ENCODE data around the gene DDX39A.
"Not testable (repeated sequence)": the region's sequence is repeated elsewhere in the genome, so short reads cannot be mapped to it uniquely, and the experiment has no call there.

The DDX39A gene

DNA sequence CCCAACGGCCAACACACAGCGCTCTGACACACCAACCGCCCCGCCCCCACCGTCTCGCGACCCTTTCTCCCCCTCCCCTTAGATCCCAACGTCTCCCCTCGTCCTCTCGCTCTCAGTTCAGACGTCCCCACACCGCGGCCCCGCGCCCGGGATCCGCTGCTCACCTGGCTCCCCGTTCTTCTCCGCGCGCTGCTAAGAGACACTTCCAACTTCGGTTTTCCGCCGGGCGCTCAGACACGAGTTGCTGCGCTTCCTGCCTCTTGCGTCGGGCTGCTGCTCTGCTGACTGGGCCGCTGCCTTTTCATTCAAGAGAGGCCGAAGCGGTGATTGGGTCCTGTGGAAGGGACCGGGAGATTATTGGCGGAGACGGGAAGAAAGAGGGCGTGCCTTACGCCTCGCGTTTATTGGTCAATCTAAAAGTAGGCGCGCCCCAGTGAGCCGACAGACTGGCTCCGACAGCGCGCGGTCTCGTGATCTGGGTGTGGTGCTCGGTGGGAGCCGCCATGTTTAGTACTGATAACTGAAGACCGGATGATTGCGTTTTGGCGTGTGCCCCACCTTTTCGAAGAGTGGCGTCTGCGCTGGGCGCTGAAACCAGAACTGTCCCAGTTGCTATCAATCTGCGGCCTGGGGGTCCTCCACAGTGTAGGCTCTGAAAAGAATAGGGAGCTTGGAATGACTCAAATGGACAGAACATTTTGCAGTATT is at the start of gene DDX39A:
TSS of gene DDX39A (minus strand) at position 236 of the 708 bp plus-strand sequence. CDS start 6,121 bp downstream, outside the sequence.
- DNase-seq = peak; percentile 98

DNA sequence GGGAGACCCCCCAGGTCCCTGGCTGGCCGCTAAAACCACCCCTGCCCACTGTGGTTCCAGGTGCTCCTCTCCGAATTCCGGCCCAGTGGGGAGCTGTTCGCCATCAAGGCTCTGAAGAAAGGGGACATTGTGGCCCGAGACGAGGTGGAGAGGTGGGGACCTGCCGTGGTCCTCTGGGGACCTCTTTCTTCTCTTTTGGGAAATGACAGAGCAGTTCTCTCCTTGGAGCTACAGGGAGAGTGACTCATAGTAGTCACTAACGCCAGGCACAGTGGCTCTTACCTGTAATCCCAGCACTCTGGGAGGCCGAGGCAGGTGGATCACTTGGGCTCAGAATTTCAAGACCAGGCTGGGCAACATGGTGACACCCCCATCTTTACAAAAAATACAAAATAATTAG is 48.7 kb upstream of the DDX39A start:
- DNase-seq = no peak

DNA sequence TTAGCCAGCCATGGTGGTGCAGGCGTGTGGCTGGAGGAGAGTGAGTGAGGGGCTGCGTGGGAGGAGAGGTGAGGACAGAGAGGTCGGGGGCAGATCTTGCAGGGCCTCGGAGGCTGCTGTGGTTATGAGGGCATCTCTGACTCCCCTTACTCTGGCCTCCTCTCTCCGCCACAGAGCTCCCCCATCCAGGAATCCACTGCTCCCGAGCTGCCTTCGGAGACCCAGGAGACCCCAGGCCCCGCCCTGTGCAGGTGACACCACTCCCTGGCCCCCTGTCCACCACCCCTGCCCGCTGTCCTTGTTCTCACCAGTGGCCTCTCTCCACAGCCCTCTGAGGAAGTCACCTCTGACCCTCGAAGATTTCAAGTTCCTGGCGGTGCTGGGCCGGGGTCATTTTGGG is 48.2 kb upstream of the DDX39A start:
- DNase-seq = no peak

DNA sequence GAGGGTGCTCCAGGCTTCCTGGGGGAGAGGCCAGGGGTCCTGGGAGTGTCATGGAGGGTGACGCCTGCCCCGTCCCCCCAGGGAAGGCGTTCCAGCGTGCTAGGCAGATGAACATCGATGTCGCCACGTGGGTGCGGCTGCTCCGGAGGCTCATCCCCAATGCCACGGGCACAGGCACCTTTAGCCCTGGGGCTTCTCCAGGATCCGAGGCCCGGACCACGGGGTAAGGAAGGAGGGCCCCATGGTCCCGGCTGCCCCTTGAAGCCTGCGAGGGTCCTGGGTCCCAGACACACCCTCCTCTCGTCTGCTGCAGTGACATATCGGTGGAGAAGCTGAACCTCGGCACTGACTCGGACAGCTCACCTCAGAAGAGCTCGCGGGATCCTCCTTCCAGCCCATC is 44.6 kb upstream of the DDX39A start:
- no peak for DNase-seq

DNA sequence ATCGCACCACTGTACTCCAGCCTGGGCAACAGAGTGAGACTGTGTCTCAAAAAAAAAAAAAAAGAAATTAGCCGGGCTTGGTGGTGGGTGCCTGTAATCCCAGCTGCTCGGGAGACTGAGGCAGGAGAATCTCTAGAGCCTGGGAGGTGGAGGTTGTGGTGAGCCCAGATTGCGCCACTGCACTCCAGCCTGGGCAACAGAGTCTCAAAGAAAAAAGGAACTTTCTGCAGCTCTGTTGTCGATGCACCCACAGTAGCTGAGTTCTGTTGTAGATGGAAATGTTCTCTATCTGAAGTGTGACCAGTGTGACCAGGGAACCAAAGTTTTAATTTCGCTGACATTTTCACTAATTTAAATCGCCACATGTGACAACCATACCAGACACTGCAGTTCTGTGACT is 43.3 kb upstream of the DDX39A start:
- not testable (repeated sequence) for DNase-seq

DNA sequence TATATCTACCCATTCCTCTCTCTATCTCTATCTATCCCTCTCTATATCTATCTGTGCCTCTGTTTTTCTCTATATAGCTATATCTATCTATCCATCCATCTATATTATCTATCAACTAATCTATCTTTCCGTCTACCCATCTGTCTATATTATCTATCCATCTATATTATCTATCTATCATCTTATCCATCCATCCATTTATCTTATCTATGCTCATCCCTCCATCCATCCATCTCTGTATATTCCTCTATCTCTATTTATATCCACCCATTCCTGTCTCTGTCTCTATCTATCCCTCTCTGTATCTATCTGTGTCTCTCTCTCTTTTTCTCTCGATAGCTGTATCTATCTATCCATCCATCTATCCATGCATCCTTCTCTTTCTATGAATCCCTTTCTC is 41.8 kb upstream of the DDX39A start:
- no peak for DNase-seq

DNA sequence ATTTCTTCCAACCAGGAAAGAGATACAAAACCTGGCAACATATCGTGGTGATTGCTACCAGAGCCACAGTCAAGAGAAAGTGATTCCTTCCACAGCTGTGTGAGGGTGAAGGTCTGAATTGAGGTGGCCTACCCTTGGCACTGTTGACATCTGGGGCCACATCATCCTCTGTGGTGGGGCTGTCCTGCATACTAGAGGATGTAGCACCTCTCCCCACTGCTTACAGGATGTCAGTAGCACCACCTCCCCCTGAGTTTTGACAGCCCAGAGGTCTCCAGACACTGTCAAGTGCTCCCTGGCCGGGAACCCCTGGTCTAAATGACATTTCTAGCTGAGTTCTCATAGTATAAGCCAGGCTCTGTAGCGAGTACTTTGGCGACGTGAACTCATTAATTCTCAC is 40.6 kb upstream of the DDX39A start:
- DNase-seq = no peak

DNA sequence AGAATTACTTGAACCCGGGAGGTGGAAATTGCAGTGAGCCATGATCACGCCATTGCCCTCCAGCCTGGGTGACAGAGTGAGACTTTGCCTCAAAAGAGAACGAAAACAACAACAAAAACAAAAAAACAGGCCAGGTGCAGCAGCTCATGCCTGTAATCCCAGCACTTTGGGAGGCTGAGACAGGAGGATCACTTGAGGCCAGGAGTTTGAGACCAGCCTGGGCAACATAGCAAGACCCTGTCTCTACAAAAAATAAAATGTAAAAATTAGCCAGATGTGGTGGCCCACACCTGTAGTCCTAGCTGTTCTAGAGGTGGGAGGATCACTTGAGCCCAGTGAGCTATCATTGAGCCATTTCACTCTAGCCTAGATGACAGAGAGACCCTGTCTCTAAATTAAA is 33.2 kb upstream of the DDX39A start:
- DNase-seq = not testable (repeated sequence)

DNA sequence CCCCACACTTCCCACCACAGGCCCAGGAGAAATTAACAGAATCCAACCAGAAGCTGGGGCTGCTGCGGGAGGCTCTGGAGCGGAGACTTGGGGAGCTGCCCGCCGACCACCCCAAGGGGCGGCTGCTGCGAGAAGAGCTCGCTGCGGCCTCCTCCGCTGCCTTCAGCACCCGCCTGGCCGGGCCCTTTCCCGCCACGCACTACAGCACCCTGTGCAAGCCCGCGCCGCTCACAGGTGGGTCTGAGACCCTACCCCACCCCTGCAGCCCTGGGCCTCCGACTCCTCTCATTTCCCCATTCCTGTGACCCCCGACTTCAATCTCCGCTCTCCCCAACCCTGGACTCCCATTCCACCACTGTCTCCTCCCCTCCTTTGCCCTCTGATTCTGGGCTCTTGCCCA is 31.7 kb upstream of the DDX39A start:
- DNase-seq = no peak

DNA sequence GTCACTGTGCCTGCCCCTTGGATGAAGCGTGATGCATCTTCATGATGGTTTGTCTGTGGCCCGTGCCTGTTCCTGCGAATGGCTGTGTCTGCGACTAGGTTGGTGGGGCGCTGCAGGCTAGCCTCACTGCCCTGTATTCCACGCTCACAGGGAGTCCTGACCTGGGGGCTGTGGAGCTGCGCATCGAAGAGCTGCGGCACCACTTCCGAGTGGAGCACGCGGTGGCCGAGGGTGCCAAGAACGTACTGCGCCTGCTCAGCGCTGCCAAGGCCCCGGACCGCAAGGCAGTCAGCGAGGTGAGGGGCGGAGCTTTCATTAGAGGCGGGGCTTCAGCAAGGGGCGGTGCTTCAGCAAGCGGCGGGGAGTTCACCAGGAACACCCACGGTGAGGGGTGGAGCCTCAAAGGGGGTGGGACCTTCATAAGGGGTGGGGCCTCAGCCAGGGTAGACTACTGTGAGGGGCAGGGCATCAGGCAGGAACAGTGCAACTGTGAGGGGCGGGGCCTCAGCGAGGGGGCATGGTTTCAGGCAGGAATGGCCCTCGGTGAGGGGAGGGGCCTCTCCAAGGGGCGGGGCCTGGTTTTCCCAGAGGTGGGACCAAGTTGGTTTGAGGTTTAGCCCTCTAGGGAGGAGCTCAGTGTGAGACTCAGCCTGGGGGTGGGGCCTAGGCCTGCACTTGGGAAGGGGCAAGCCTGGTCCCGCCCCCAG is 31.2 kb upstream of the DDX39A start:
- DNase-seq = peak; percentile 71

DNA sequence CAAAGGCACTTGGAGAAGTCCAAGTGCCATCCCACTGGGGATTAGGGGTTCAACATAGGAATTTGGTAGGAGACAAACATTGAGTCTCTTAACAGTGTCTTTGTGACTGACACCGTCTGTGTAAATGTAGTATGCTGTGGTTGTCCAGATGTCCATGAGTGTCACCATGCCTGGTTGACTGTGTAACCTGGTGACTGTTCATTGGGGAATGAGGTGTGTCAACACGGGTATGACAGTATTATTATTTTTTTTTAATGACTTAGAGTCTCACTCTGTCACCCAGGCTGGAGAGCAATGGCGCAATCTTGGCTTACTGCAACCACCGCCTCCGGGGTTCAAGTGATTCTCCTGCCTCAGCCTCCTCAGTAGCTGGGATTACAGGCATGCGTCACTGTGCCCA is 30.2 kb upstream of the DDX39A start:
- DNase-seq = no peak

DNA sequence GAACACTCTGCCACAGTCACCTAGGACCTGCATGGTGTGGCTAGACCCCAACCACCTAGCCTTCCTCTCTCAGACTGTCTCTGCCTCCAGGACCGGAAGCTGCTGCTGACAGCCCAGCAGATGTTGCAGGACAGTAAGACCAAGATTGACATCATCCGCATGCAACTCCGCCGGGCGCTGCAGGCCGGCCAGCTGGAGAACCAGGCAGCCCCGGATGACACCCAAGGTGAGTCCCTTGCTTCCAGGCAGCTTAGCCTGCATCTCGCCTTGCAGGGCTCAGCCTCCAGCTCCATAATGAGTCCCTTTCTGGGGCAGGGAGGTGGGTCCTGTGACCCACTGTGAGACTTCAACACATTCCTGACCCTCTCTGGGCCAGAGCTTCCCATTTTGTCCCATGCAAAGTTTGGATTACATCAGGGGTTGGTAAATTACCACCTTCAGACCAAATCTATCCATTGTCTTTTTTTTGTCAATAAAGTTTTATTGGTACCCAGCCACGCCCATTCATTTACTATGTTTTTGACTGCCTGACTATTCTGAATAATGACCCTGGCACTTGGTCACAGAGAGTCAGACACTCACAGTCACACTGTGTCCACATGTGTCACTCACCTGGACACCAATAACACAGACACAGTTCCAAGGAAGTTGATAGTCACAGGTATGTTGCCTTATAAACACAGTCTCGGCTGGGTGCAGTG is 27.3 kb upstream of the DDX39A start:
- no peak for DNase-seq

DNA sequence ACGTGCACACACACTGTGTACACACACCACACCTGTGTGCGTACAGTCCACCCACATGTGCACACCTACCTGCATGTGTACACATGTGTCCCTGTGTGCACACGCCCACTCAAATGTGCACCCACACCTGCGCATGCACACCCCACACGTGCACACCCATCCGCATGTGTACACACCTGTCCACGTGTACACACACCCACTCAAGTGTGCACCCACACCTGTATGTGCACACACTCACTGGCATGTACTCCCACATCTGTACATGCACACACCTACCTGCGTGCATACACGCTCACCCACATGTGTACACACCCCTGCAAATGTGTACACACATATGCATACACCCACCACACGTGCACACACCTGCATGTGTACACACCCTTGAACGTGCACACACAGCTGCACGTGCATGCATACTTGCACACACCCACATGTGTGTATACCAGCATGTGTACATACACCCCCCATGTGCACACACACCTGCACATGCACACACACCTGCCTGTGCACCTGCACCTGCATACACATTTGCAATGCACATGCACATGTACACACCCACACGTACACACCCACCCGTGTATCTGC is 24.6 kb upstream of the DDX39A start:
- no peak for DNase-seq

DNA sequence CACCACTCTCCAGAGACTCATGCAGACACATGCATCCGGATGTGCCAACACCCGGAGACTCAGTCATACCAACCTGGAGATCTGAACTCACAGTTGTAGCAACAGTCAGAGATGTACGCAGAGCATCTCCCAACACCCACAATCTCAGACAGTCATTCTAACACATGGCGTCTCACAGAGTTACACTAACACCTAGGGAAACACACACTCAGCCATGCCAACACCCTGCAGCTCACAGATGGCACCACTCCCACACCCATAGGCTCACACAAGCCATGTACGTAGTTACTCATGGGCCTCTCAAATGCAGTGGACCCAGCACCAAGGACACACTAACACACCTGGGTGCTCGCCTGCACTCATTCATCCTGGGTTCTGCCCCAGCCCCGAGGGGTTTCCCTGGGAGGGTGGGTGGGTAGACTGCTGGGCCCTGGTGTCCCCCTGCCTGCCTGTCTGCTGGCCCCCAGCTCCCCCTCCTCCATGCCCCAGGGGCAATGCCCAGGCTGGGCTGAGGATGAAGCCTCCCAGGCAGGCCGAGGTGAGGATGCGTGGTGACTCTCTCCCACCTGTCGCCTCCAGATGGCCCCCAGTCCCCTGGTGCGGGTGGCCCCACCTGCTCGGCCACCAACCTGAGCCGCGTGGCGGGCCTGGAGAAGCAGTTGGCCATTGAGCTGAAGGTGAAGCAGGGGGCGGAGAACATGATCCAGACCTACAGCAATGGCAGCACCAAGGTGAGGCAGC is 23.9 kb upstream of the DDX39A start:
- no peak for DNase-seq

DNA sequence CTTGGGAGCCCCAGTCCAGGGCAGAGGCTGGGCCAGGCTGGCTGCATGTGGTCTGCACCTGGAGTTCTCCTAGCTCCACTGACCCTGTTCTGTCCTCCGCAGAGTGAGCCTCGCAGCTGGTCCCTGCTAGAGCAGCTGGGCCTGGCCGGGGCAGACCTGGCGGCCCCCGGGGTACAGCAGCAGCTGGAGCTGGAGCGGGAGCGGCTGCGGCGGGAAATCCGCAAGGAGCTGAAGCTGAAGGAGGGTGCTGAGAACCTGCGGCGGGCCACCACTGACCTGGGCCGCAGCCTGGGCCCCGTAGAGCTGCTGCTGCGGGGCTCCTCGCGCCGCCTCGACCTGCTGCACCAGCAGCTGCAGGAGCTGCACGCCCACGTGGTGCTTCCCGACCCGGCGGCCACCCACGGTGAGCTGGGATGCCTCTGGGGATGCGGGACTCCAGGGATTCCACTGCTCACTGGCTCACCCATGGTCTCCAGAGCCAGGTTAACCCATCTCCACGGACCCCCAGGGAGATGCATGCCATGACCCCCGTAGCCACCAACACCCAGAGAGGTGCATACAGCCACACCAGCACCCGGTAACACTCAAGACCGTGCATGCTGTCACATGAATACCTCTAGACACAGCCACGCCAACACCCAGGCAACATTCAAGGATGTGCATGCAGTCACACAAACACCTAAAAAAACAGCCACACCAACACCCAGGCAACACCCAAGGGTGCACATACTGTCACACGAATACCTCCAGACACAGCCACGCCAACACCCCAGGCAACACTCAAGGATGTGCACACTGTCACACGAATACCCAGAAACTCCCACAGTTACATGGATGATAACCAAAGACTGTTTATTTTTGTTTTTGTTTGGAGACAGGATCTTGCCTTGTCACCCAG is 22.1 kb upstream of the DDX39A start:
- DNase-seq = no peak

DNA sequence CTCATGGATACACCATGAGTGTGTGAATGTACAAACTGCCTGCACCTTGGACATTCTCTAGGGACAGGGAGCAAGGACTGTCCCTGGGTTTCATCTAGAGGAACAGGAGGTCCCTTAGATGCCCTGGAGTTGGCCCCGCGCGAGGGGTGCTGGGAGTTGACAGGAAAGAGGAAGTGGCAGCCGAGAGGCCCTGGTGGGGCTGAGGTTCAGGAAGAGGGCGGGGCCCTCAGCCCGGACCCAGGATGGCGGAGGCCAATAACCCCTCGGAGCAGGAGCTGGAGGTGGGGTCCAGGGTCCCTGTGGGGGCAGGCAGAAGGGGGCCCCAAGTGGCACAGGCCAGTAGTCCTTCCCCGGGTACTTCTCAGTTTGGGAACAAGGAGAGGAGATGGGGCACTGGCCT is 20.9 kb upstream of the DDX39A start:
- peak; percentile 82 for DNase-seq

DNA sequence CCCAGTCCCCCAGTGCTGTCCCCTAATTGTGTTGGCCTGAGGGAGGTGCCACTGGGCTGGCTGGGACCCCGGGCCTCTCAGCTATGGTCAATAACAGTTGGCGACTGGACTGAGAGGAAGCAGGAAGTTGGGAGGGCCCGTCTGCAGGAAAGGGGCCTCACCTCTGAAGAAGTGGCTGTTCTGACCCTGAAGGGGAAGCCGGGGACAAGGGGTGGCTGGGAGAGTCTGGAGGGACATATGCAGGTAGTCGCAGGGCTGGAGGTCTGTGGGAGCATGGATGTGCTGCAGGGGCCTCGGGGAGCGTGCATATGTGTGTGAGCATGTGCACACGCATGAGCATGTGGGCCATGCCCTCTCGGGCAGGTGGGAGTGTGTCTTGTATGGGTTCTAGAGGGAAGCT is 19.9 kb upstream of the DDX39A start:
- no peak for DNase-seq

DNA sequence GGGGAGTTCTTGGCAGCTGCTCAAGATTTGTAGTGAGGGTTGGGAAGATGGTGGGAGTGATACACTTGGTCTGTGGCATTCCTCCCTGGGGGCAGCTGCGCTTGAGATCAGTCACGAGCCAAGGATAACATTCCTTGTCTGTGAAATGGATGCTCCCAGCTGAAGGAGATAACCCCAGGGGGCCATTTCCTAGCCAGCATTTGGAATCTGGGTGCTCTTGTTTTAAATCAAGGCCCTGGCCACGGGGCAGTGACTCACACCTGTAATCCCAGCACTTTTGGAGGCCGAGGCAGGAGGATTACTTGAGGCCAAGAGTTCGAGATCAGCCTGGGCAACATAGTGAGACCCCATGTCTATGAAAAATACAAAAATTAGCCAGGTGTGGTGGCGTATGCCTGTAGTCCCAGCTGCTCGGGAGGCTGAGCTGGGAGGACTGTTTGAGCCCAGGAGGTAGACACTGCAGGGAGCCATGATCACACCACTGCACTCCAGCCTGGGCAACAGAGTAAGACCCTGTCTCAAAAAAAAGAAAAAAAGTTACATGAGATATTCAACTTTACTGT is 18.5 kb upstream of the DDX39A start:
- DNase-seq = no peak

DNA sequence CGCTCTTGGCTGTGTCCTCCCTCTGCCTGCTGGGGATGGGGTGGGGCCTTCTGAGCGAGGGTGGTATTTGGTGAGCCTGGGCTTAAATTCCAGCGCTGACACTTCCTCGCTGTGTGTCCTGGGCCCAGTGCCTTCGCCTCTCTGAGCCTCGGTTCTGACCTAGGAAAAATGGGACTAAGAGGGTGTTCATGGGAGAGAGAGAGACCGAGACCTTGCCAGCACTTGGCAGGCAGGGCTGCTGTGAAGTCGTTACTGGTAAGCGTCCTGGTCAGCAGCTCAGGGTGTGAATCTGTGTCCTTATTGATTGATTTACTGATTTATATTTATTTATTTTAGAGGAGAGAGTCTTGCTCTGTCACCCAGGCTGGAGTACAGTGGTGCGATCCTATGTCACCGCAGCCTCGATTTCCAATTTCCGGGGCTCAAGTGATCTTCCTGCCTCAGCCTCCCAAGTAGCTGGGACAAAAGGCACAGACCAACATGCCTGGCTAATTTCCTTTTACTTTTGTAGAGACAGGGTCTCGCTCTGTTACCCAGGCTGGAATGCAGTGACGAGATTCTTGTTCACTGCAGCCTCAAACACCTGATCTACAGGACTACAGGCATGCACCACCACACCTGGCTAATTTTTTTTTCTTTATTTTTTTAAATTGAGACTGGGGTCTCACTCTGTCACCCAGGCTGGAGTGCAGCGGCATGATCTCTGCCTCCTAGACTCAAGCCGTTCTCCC is 16.3 kb upstream of the DDX39A start:
- DNase-seq = no peak

DNA sequence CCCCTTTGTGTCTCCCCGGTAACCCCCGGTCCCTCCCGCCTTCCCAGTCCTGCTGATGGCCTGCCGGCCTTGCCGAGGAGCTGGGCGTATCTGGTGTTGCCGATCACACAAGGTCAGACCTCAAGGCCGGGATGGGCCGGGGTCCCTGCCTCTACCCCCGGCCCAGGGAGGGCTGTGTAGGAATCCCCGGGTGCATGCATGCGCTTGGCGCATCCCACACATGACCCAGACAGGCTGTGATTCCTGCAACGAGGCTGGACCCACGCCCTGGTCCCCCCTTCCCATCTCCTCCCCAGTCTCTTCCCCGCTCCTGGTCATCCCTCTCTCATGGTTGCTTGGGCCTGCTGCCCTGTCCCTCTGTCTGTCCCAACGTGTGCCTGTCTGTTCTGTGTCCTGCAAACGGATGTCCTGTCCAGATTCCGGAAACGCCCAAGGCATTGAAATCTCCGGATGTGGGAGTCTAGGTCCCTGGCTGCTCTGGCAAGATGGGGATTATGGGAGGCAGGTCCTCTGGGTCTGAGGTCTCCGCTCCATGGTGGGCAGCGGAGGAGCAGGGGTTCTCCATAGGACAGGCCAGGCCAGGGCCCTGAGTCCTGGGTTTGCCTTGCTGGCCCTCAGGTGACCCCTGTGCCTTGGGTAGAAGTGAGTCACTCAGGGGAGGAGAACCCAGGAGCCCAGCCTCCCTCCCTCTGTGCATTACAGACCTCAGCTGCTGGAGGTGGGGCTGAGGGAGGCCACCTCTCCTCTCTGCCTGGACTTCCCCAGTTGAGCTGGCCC is 15.6 kb upstream of the DDX39A start:
- DNase-seq = peak; percentile 41

Measured in stimulated activated CD4-positive, alpha-beta T cell treated with anti-CD3 and anti-CD28 coated beads, Interleukin-4, amount 100 ng/mL, for 24 hours (primary cell).